ENCODE results near the gene TRIM67. TPM values are rescaled to one million over a fixed set of nuclear protein-coding genes. Genes with fewer than 3 reads are reported as not detected.

The TRIM67 gene
- total RNA-seq (under 1 TPM in 1 of 5 donors, not detected in 4; 0.18 TPM), polyA plus RNA-seq (under 1 TPM in 2 of 3 donors, not detected in 1; 0.03 to 0.15 TPM)
- long read RNA-seq, donor 1: 0 reads
- long read RNA-seq, donor 2: 0 reads
- long read RNA-seq, donor 3: 0 reads
- long read RNA-seq, donor 4: 0 reads
- long read RNA-seq, donor 5: 0 reads
- long read RNA-seq, donor 6: 0 reads
- long read RNA-seq, donor 7: 0 reads
- long read RNA-seq, donor 8: 0 reads
- long read RNA-seq, donor 9: 0 reads
- long read RNA-seq, donor 10, partial matches to known transcripts: 13 of 13 reads
- long read RNA-seq, donor 10, other reads (novel, unspliced or antisense): 0 of 13 reads

DNA sequence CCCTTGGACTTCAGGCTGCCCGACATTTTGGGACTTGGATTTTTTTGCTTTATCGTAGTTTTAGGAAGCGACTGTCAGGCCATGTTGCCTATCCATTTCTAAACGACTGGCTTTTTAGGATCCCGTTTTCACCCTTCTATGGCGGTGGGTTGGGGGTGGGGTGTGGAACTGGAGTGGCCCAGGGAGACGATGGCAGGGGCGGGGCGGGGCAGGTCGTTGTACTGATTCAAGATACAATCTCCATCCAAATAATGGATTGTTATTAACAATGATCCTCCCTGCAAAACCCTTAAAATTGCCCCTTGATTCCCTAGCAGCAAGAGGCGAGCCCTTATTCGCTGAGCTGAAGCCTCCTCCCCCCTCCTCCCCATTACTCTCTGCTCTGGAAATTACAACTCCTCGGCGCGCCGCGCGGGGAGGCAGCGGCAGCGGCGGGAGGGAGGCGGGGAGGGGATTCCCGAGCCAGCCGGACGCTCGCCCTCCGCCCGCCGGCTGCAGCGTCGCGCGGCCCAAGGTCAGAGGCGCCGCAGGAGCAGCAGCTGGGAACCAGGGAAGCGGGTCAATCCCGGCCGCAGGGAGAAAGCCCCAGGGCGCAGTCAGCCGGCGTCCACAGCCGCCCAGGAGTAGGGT, at the start of gene TRIM67:
Gene TRIM67, plus strand, starts transcription at position 392 of the 630 bp plus-strand sequence. CDS start 912 bp downstream, outside the sequence.
- Histone ChIP-seq H3K9me3 (no peaks in the 10 kb centered on the region), H3K4me3 (peak within 1 kb of the TSS; percentile 39 to 52 (median 46)), H3K36me3 (no peaks in the 10 kb centered on the region), H3K27me3 (peaks cover 18 to 92% (median 54%) of the 10 kb centered on the region in 3 donors), H3K27ac (no peak within 1 kb of the TSS), H3K4me1 (peaks cover 26 to 33% (median 31%) of the 10 kb centered on the region in 4 donors)
- TF ChIP-seq EP300 (IDR thresholded peaks at IDR 0.05) (no peak), CTCF (IDR thresholded peaks at IDR 0.05) (no peak), POLR2A (IDR thresholded peaks at IDR 0.05) (no peak), POLR2AphosphoS5 (IDR thresholded peaks at IDR 0.05) (no peak)
- WGBS, 5 donors: 1 to 2% (median 2%) methylated on average over 22 to 42 of the region's 42 CpGs
- intact Hi-C loops (cut with DNase I; ENCODE audit: low total_unique reads): no loop called here
- peak in 1 of 2 donors; percentile 77 for DNase-seq

GRCh38 chr1:231116738-231117137, 45.1 kb upstream of the TRIM67 start:
- Histone ChIP-seq H3K4me1 (no peaks in the 10 kb centered on the region), H3K36me3 (no peaks in the 10 kb centered on the region), H3K4me3 (no peak overlapping the region), H3K27me3 (peaks cover 0 to 2% (median 0%) of the 10 kb centered on the region in 3 donors), H3K27ac (no peak overlapping the region), H3K9me3 (peaks cover 4 to 22% (median 9%) of the 10 kb centered on the region in 4 donors)
- intact Hi-C loops (cut with DNase I; ENCODE audit: low total_unique reads): no loop called here
- TF ChIP-seq POLR2A (IDR thresholded peaks at IDR 0.05) (no peak), EP300 (IDR thresholded peaks at IDR 0.05) (no peak), POLR2AphosphoS5 (IDR thresholded peaks at IDR 0.05) (no peak)
- no peak for DNase-seq
- WGBS, 5 donors: 21 to 35% (median 32%) methylated on average over 1 of the region's 1 CpG

DNA sequence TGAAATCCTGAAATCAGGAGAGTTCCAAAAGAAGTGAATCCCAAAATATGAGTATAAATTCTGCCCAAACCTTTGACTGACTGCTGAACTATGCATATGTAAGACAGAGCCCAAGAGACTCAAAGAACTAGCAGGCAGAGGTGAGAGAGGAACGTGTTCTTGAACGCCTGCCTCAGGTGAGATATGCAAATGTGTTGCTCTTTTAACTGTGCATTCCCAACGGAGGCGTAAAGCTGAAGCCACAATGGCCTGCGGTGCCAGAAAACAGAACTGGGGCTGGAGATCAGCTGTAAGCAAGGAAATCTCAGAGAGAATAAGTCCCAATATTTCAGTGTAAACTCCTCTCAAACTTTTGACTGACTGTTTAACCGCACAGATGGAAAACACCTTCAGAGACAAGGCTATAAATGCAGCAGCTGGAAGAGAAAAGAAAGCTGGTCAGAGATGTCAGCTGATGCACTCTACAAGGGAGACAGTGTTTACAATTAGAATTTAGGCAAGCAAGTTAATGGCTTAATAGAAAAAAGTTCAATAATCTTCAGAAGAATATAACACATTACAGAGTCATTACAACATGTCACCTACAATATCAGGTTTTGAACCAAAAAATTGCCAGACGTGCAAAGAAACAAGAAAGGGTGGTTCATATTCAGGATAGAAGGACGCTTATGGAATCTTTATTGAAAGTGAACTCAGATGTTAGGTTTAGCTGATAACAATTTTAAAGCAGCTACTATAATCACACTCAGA, 43.0 kb upstream of the TRIM67 start:
- H3K27ac ChIP-seq: no peak overlapping the region
- DNase-seq: no peak
- no peaks in the 10 kb centered on the region for H3K4me1 ChIP-seq
- WGBS, 5 donors: 48 to 56% (median 54%) methylated on average over 8 of the region's 8 CpGs
- H3K27me3 ChIP-seq: no peaks in the 10 kb centered on the region
- TF ChIP-seq POLR2A (IDR thresholded peaks at IDR 0.05): no peak
- TF ChIP-seq EP300 (IDR thresholded peaks at IDR 0.05): no peak
- TF ChIP-seq CTCF (IDR thresholded peaks at IDR 0.05): no peak
- TF ChIP-seq POLR2AphosphoS5 (IDR thresholded peaks at IDR 0.05): no peak
- H3K4me3 ChIP-seq: no peak overlapping the region
- H3K36me3 ChIP-seq: no peaks in the 10 kb centered on the region
- peaks cover 4 to 22% (median 9%) of the 10 kb centered on the region in 4 donors for H3K9me3 ChIP-seq
- intact Hi-C loops (cut with DNase I; ENCODE audit: low total_unique reads): no loop called here

- Histone ChIP-seq H3K4me1 (no peaks in the 10 kb centered on the region), H3K9me3 (peaks cover 4 to 22% (median 9%) of the 10 kb centered on the region in 4 donors), H3K4me3 (no peak overlapping the region), H3K36me3 (no peaks in the 10 kb centered on the region), H3K27me3 (no peaks in the 10 kb centered on the region), H3K27ac (no peak overlapping the region)
- intact Hi-C loops (cut with DNase I; ENCODE audit: low total_unique reads): no loop called here
- 81 to 95% (median 93%) methylated on average over 1 of the region's 1 CpG for WGBS, 5 donors
- TF ChIP-seq CTCF (IDR thresholded peaks at IDR 0.05) (no peak), POLR2AphosphoS5 (IDR thresholded peaks at IDR 0.05) (no peak), EP300 (IDR thresholded peaks at IDR 0.05) (no peak), POLR2A (IDR thresholded peaks at IDR 0.05) (no peak)
- DNase-seq: peak in 1 of 2 donors; percentile 37
These were observed 40.3 kb upstream of the TRIM67 start for GRCh38 chr1:231121533-231121932.

All from stomach (tissue), 19 donors.